ENCODE results near the gene TRIML1.

DNA sequence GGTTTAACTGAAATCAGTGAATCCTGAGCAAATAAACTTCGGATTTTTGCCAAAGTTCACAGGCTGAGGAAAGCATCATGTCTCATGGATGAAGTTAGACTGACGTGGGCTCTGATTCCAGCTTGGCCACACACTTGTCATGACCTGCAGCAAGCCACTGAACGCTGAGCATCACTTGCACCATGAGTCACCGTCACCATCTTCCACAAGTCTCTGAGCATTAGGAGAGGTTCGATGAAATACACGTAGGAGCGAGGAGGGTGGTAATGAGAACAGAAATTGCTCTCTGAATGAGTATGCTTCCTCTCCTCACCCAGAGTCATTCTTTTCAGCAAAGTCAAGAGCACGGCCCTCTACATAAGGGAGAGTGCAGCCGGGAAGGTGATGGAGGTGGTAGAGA lies 26.1 kb upstream of the TRIML1 start:
- TF ChIP-seq, protein P1, sequence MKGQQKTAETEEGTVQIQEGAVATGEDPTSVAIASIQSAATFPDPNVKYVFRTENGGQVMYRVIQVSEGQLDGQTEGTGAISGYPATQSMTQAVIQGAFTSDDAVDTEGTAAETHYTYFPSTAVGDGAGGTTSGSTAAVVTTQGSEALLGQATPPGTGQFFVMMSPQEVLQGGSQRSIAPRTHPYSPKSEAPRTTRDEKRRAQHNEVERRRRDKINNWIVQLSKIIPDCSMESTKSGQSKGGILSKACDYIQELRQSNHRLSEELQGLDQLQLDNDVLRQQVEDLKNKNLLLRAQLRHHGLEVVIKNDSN (IDR thresholded peaks at IDR 0.05): no peak
- TF ChIP-seq YY1 (IDR thresholded peaks at IDR 0.05; ENCODE audit: low read depth) (no peak), CREB1 (IDR thresholded peaks at IDR 0.05; ENCODE audit: low read depth) (no peak), TCF12 (IDR thresholded peaks at IDR 0.05; ENCODE audit: low read depth) (no peak), EP300 (IDR thresholded peaks at IDR 0.05; ENCODE audit: borderline replicate concordance) (no peak), FOXM1 (IDR thresholded peaks at IDR 0.05; ENCODE audit: borderline replicate concordance, low read depth) (no peak), EGR1 (IDR thresholded peaks at IDR 0.05) (no peak), TAF1 (IDR thresholded peaks at IDR 0.05; ENCODE audit: low read depth) (no peak), ZBTB7A (IDR thresholded peaks at IDR 0.05; ENCODE audit: low read depth) (no peak), NFIC (IDR thresholded peaks at IDR 0.05) (no peak), CEBPB (IDR thresholded peaks at IDR 0.05) (no peak), RAD21 (IDR thresholded peaks at IDR 0.05; ENCODE audit: low read depth) (no peak)
- TF ChIP-seq, protein P2, sequence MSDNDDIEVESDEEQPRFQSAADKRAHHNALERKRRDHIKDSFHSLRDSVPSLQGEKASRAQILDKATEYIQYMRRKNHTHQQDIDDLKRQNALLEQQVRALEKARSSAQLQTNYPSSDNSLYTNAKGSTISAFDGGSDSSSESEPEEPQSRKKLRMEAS (IDR thresholded peaks at IDR 0.05): no peak
- TF ChIP-seq, protein P3, sequence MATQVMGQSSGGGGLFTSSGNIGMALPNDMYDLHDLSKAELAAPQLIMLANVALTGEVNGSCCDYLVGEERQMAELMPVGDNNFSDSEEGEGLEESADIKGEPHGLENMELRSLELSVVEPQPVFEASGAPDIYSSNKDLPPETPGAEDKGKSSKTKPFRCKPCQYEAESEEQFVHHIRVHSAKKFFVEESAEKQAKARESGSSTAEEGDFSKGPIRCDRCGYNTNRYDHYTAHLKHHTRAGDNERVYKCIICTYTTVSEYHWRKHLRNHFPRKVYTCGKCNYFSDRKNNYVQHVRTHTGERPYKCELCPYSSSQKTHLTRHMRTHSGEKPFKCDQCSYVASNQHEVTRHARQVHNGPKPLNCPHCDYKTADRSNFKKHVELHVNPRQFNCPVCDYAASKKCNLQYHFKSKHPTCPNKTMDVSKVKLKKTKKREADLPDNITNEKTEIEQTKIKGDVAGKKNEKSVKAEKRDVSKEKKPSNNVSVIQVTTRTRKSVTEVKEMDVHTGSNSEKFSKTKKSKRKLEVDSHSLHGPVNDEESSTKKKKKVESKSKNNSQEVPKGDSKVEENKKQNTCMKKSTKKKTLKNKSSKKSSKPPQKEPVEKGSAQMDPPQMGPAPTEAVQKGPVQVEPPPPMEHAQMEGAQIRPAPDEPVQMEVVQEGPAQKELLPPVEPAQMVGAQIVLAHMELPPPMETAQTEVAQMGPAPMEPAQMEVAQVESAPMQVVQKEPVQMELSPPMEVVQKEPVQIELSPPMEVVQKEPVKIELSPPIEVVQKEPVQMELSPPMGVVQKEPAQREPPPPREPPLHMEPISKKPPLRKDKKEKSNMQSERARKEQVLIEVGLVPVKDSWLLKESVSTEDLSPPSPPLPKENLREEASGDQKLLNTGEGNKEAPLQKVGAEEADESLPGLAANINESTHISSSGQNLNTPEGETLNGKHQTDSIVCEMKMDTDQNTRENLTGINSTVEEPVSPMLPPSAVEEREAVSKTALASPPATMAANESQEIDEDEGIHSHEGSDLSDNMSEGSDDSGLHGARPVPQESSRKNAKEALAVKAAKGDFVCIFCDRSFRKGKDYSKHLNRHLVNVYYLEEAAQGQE (IDR thresholded peaks at IDR 0.05; ENCODE audit: low read depth): no peak
